ENCODE results near the gene ABHD10. TPM values are rescaled to one million over a fixed set of nuclear protein-coding genes. Genes with fewer than 3 reads are reported as not detected.

The ABHD10 gene
- 34.6 TPM for total RNA-seq
- long read RNA-seq, transcript ABHD10-201 (5 exons, 2,590 nt), result major isoform, 51 of 52 reads
- long read RNA-seq, partial matches to known transcripts, result 0 of 52 reads
- long read RNA-seq, other reads (novel, unspliced or antisense), result 1 of 52 reads

- peak; percentile 98 for DNase-seq (ENCODE audit: low spot score)
These were observed at the start of gene ABHD10 for GRCh38 chr3:111978583-111979433. Gene ABHD10 (plus strand): TSS chr3:111979026. CDS start chr3:111979062, 36 bp downstream.

GRCh38 chr3:111929484-111929883 is 49.3 kb upstream of the ABHD10 start:
- intact Hi-C loops (cut with DNase I), result no loop called here
- no peak for DNase-seq (ENCODE audit: low spot score)

More at GRCh38 chr3:111978583-111979433, at the start of gene ABHD10:
- intact Hi-C loops (cut with DNase I), result no loop called here

- intact Hi-C loops (cut with DNase I), result no loop called here
- no peak for DNase-seq (ENCODE audit: low spot score)
These were observed 45.9 kb upstream of the ABHD10 start for GRCh38 chr3:111932946-111933345.

- intact Hi-C loops (cut with DNase I), result no loop called here
- no peak for DNase-seq (ENCODE audit: low spot score)
These were observed 42.5 kb upstream of the ABHD10 start for GRCh38 chr3:111936191-111936841.

- intact Hi-C loops (cut with DNase I), result no loop called here
- DNase-seq (ENCODE audit: low spot score), result no peak
These were observed 41.9 kb upstream of the ABHD10 start for GRCh38 chr3:111936967-111937366.

GRCh38 chr3:111937871-111938270 is 41.0 kb upstream of the ABHD10 start:
- intact Hi-C loops (cut with DNase I), result no loop called here
- no peak for DNase-seq (ENCODE audit: low spot score)

- DNase-seq (ENCODE audit: low spot score), result no peak
- intact Hi-C loops (cut with DNase I), result no loop called here
These were observed 39.0 kb upstream of the ABHD10 start for GRCh38 chr3:111939873-111940272.

- DNase-seq (ENCODE audit: low spot score), result no peak
These were observed 35.3 kb upstream of the ABHD10 start for GRCh38 chr3:111943533-111943932.

GRCh38 chr3:111944372-111944771 is 34.5 kb upstream of the ABHD10 start:
- intact Hi-C loops (cut with DNase I), result no loop called here
- DNase-seq (ENCODE audit: low spot score), result no peak

More at GRCh38 chr3:111943533-111943932, 35.3 kb upstream of the ABHD10 start:
- intact Hi-C loops (cut with DNase I), result no loop called here

GRCh38 chr3:111947231-111947630 is 31.6 kb upstream of the ABHD10 start:
- no peak for DNase-seq (ENCODE audit: low spot score)
- intact Hi-C loops (cut with DNase I), result no loop called here

GRCh38 chr3:111948786-111949185 is 30.0 kb upstream of the ABHD10 start:
- intact Hi-C loops (cut with DNase I), result no loop called here
- DNase-seq (ENCODE audit: low spot score), result no peak

- intact Hi-C loops (cut with DNase I), result no loop called here
- DNase-seq (ENCODE audit: low spot score), result no peak
These were observed 29.1 kb upstream of the ABHD10 start for GRCh38 chr3:111949712-111950111.

- intact Hi-C loops (cut with DNase I), result no loop called here
- no peak for DNase-seq (ENCODE audit: low spot score)
These were observed 27.8 kb upstream of the ABHD10 start for GRCh38 chr3:111951032-111951431.

- DNase-seq (ENCODE audit: low spot score), result no peak
- intact Hi-C loops (cut with DNase I), result no loop called here
These were observed 26.7 kb upstream of the ABHD10 start for GRCh38 chr3:111952086-111952485.

GRCh38 chr3:111952866-111953450 is 25.9 kb upstream of the ABHD10 start:
- DNase-seq (ENCODE audit: low spot score), result no peak
- intact Hi-C loops (cut with DNase I), result no loop called here

- intact Hi-C loops (cut with DNase I), result no loop called here
- no peak for DNase-seq (ENCODE audit: low spot score)
These were observed 24.4 kb upstream of the ABHD10 start for GRCh38 chr3:111954228-111954990.

GRCh38 chr3:111955876-111956275 is 22.9 kb upstream of the ABHD10 start:
- DNase-seq (ENCODE audit: low spot score), result no peak
- intact Hi-C loops (cut with DNase I), result no loop called here

- intact Hi-C loops (cut with DNase I), result no loop called here
- no peak for DNase-seq (ENCODE audit: low spot score)
These were observed 22.4 kb upstream of the ABHD10 start for GRCh38 chr3:111956449-111956848.

- no peak for DNase-seq (ENCODE audit: low spot score)
- intact Hi-C loops (cut with DNase I), result no loop called here
These were observed 21.7 kb upstream of the ABHD10 start for GRCh38 chr3:111956995-111957734.

Data from cardiac septum (tissue), 1 donor.